Measurements from ENCODE around the gene UTS2R.
"Not testable (repeated sequence)": the region's sequence is repeated elsewhere in the genome, so short reads cannot be mapped to it uniquely, and the experiment has no call there.

UTS2R gene

DNA sequence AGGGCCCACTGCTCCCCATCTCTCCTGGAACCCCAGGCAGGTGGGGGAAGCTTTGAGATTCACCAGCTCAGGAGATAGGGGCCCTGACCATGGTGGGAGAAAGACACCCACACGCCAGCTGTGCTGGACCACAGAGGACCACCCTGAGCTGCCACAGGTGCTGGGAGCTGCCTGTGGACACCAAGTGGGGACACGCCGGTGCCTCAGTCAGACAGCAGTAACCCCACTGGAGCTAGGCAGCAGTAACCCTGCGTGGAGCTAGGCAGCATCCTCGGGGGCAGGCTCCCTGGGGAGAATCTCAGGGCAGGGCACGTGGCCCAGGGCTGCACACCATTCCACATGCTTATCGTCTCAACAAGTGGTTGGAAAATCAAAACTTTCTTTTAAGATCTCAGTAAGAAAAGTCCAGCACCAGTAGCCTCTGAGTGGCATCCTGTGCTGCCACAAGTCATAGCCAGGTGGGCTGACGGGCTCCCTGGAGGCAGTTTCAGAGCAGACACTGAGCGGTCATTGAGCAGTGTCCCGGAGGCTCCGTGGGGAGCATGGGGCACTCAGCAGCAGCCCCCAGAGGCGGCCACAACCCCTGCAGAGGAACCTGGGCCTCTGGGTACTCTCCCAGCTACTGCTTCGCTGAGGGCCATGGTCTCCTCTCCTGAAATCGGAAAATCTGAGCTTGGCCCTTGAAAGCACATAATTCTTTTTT lies 38.6 kb downstream of the UTS2R start:
- DNase-seq: no peak

DNA sequence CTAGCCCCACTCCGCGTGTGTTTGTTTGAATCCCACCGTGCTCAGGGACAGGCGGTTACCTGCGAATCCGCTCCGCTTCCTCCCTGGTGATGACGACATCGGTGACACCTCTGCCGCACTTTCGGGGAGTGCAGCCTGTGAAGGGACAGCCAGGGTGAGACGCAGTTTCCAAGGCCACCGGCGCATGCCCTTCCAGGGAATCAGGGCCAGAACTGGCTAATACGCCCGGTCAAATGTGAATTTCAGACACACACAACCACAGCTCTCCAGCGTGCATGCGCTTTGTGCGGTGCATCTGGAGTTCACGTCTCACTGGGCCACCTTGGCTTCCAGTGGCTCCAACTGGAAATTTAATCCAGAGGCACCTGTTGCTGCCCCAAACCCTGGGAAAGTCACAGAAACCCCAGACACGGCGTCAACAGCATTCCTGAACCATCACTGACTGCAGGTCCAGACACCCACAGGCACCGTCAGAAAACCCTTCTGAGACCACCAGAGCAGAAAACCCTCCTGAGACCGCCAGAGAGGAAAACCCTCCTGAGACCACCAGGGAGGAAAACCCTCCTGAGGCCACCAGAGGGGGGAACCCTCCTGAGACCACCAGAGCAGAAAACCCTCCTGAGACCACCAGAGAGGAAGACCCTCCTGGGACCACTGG lies 40.0 kb downstream of the UTS2R start:
- DNase-seq: no peak

DNA sequence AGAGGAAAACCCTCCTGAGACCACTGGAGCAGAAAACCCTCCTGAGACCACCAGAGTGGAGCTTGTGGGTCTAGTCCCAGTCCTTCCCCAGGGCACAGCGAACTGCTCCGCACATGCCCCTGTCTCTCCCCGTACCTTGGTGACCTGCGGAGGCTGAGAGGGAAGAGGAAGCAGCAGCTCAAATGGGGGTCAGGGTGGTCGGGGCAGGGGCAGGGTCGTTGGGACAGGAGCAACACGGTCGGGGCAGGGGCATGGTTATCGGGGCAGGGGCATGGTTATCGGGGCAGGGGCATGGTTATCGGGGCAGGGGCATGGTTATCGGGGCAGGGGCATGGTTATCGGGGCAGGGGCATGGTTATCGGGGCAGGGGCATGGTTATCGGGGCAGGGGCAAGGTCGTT lies 40.5 kb downstream of the UTS2R start:
- DNase-seq: not testable (repeated sequence)

DNA sequence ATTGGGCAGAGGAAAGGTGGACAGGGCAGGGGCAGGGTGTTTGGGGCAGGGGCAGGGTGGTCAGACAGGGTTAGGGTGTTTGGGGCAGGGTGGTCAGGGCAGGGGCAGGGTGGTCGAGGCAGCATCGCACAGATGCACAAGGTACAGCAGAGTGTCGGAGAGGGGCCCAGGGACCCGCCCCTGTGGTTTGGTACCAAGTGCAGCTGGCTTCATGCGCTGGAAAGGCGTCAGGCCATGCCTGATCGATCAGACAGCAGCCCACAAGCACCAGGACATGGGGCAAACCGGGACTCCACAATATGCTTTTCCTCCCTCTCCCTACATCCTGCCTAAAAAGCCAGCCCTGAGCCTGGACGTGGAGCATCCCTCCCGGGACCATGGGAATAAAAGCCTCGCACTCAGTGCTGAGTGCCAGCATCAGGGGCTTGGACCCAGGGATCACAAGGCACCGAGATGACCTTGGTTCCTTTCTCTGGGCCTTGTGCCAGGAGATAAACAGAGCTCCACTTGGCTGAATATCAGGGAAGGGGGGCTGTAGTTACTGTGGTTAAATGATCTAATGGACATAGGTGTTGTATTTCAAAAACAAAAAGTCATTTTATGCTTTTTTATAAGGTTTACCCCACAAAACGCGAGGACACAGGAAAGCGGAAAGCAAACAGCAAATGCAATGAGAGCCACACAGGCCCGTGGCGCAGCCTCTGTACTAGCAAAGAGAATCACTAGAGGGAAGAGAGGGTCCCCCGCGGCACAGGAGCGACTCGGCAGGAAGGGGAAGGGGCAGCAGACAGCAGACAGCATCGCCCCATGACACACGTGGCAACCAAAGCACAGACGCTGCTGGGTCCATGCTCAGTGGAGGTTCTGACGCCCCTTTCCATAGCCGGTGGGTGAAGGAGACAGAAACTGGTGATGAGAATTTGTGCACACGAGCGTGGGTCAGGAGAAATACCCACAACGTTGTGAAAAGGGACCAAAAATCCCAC lies 41.3 kb downstream of the UTS2R start:
- DNase-seq: no peak

DNA sequence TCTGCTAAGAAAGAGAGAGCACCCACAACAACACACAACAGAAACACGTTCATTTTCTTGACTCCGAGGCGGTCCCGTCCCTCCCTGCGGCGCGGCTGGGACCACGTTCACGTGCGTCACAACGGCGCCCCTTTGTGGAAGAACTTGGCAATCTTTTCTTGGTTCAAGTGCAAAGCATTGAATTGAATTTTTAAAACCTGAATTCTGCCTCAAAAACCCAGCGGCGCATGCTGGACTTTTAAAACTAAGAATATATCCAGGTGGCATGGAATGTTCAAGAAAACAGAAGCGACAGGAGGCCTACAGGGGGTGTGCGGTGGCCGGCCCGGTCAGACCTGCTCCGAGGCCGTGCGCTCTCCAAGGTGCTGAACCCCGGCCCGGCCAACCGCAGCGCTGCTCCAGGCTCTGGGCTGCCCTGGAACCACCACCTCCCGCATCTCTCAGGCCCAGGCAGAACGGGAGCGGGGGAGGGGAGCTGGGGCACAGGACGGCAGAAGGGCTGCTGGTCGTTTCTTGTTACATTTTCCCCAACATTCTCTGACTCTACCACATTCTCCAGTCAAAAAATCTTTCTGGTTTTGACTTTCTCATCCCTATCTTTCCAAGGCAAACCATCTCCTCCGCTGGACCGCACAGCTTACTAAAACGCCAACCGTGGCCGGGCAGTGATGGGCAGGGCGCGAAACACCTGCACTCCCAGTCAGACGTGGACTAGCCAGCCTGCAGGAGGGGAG lies 43.1 kb downstream of the UTS2R start:
- DNase-seq: peak; percentile 80

DNA sequence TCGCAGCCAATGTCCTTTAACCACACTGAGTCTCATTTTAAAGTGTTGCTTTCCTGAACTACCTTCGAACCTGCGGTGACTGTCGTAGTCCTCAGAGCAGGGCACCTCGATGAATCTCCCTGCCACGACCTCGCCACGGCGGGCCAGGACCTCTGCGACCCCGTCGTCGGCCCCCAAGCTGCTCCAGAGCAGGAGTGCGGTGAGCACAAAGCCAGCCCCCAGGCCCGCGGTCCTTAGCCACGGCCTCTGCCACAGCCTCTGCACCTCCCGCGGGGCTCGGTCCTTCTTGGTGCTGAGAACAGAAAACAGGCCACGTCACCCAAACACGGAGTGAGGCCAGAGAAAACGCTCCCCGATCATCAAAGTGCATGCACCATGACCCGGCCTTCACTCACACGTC lies 43.8 kb downstream of the UTS2R start:
- DNase-seq: no peak

DNA sequence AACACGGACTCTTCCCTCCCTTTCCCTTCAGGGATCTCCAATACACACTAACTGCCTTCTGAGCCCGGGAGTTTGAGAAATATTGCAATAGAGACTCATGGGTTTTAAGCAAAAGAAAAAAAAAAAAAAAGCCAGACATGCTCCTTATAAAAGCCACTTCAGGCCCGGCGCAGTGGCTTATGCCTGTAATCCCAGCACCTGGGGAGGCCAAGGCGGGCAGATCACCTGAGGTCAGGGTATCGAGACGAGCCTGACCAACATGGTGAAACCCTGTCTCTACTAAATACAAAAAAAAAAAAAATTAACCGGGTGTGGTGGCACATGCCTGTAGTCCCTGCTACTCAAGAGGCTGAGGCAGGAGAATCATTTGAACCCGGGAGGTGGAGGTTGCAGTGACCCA lies 44.2 kb downstream of the UTS2R start:
- no peak for DNase-seq

DNA sequence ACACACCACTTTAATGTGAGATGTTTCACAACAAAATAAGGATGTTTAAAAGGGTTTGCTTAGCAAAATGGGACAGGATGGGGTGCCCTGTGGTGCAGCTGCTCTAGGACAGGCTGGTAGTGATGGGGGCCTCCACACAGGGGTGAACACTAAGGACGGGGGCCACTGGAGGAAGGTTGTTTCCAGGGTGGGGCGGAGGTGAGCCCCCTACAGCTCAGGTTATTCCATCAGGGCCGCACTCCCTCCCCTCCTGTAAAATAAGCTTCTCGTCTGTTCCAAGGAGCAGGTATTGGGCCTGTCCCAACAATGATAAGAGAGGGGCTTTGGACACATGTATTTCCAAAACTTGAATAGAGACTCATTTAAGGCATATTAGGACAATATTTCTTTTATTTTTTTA lies 44.7 kb downstream of the UTS2R start:
- DNase-seq: no peak

DNA sequence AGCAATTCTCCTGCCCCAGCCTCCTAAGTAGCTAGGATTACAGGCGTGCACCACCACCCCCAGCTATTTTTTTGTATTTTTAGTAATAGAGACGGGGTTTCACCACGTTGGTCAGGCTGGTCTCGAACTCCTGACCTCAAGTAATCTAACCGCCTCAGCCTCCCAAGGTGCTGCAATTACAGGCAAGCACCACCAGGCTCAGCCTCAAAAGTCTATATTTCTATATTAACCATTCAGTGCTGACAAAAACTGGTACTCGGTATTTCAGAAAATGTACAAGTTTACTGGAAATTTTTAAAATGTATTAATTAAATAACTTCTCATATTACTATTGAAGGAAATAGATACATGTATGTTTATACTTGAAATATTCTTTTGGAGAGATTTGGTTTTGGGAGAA lies 45.2 kb downstream of the UTS2R start:
- DNase-seq: no peak

DNA sequence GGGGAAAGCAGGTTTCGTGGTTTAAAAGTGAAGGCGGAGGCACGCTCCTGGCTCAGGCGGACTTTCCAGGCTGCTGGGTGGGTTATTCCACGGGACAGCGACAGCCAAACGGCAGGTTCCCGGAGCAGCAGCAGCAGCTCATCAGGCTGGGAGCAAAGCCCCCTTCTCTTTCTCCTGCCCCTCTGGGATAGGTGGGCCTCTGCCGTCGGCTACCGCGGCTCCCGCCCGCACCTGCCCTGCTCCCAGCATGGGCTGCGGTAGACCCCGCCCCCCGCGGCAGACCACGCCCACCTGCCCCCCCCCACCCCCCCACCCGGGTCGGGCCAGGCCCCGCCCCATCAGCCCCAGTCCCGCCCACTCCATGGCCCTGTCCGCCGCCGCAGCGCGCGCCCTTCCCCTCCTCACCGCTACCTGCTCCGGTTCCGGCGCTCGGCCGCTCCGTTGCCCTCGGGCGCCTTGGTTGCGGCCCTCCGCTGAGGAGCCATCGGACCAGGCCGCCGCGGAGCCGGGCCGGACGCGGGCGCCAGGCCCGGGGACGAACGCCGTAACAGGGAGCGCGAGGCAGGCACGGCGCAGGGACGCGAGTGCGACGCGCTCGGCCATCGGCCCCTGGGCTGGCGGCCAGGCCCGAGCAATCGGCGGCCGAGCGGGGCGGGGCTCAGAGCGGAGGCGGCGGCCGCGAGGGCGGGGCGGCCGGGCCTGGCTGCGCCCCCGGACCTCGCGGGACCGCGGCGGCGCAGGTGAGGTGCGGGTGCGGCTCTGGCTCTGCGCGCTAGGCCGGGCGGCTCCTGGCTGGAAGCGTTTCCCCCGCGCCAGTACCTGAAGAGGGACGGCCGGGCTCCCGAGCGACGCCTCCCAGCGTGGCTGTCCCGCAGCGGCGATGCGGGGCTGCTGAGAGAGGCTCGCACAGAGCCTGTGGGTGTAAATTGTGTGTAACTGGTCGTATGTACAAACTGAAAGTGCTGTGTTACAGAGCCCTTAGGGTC lies 46.7 kb downstream of the UTS2R start, which contains the start of the genes HEXD and OGFOD3:
TSS of gene HEXD (plus strand) at position 347 of the 986 bp plus-strand sequence. CDS start 1,453 bp downstream, outside the sequence.
TSS of gene OGFOD3 (minus strand) at position 586 of the 986 bp plus-strand sequence. CDS start at position 485, 101 bp downstream.
- peak; percentile 81 to 88 for DNase-seq

DNA sequence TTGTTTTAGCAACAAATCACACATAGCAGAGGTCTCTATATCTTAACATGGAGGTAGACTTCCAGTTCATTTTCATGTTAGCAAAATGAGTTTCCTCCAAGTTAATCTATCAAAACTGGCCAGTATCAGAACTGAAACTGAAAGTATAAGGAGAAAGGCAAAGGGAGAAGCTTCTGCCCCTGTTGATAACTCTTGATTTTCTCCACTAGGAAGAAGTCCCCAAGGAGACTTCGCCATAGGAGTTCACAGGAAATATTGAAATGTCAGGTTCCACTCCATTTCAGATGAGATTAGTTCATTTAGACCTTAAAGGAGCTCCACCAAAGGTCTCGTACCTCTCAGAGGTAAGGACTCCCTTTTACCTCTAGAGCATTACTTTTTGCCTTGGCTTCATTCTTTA lies 48.0 kb downstream of the UTS2R start:
- DNase-seq: no peak

DNA sequence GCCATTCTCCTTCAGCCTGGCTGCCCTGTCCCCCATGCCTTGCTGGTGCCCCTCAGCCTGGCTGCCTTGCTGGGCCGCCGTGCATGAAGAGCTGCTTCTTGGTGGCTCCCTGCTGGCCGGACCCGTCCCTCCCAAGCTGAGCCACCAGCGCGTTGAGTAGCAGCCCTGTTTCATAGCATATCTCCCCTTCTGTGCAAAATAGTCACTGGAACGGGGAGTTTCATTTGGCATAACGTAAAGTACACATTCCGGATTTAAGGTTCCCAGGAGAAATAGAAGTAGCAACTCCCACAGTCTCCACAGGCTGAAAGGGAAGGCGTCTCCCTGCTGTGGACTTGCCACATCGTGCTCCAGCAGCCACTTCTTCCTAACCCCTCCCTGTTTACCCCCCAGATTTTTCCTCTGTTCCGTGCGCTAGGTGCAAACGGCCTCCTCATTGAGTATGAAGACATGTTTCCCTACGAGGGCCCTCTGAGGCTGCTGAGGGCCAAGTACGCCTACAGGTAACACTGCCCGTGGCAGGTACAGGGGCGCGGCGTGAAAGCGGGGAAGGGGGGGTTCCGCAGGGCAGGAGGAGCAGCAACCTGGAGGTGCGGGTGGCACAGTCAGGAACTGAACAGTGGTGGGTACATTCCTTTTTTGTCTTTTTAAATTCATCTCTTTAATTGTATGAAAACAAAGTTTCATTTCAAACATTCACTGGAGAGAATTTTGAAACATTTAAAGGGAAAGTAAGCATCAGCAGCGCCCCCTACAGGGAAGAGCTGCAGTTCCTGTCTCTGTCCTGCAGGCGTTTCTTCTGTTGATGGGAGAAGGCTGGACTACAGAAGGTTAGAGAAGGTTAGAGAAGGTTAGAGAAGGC lies 52.7 kb downstream of the UTS2R start:
- DNase-seq: peak; percentile 71 to 74

DNA sequence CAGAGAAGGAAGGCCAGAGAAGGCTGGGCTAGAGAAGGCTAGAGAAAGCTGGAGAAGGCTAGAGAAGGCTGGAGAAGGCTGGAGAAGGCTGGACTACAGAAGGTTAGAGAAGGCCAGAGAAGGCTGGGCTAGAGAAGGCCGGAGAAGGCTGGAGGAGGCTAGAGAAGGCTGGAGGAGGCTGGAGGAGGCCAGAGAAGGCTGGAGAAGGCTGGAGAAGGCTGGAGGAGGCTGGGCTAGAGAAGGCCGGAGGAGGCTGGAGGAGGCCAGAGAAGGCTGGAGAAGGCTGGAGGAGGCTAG lies 53.2 kb downstream of the UTS2R start:
- no peak for DNase-seq

Data from stimulated activated CD4-positive, alpha-beta T cell treated with anti-CD3 and anti-CD28 coated beads, Interleukin-2, amount 100 ng/mL, for 24 hours (primary cell).